HepG2 (cell line): Measurements from ENCODE around the gene CLDN7. TPM values are rescaled to one million over a fixed set of nuclear protein-coding genes. Genes with fewer than 3 reads are reported as not detected.

Experiments
- EEA1 ChIP-seq: sonication (generic); formaldehyde crosslinking; IDR thresholded peaks from 2 replicates; pipeline ENCODE4 v1.5.1; 2020; ENCODE audit warnings: mild to moderate bottlenecking, missing genetic modification reagents, borderline replicate concordance
- GABPA ChIP-seq, 2 experiments: IDR thresholded peaks; 2 replicates each; pipeline ENCODE4 v1.6.1; 2011 to 2016; ENCODE audit warnings: low read depth in 2 of 2, low read length in 1 of 2, missing biosample characterization in 1 of 2, missing genetic modification characterization in 1 of 2
- HNRNPL ChIP-seq: fragments of 200-400 bp; formaldehyde crosslinking; IDR thresholded peaks from 2 replicates; pipeline ENCODE4 v1.6.1; 2017; ENCODE audit warnings: mild to moderate bottlenecking, low read depth, low read length
- MED1 ChIP-seq: sonication (generic); formaldehyde crosslinking; IDR thresholded peaks from 2 replicates; pipeline ENCODE4 v1.4.0; 2020; ENCODE audit warnings: missing genetic modification reagents
- MEIS1 ChIP-seq: sonication (generic); formaldehyde crosslinking; IDR thresholded peaks from 2 replicates; pipeline ENCODE4 v1.9.0; 2021; ENCODE audit warnings: mild to moderate bottlenecking, missing genetic modification reagents, moderate library complexity, borderline replicate concordance
- NR2F1 ChIP-seq, 2 experiments: fragments of 450-650 bp in 1 of 2; formaldehyde crosslinking in 1 of 2; IDR thresholded peaks; 2 replicates each; pipeline versions ENCODE4 v1.5.0 to v1.6.1; 2016 to 2020; ENCODE audit warnings: mild to moderate bottlenecking in 1 of 2, missing compliant biosample characterization in 1 of 2, missing genetic modification reagents in 1 of 2, moderate library complexity in 1 of 2
- STAG1 ChIP-seq: sonication (generic); formaldehyde crosslinking; IDR thresholded peaks from 2 replicates; pipeline ENCODE4 v1.4.0; 2020; ENCODE audit warnings: missing genetic modification reagents
- ZNF230 ChIP-seq: sonication (generic); formaldehyde crosslinking; IDR thresholded peaks from 2 replicates; pipeline ENCODE4 v1.4.0; 2020; ENCODE audit warnings: mild to moderate bottlenecking, missing genetic modification reagents
- ZNF382 ChIP-seq: sonication (generic); formaldehyde crosslinking; IDR thresholded peaks from 2 replicates; pipeline ENCODE4 v1.5.0; 2020; ENCODE audit warnings: missing genetic modification reagents, mild to moderate bottlenecking, borderline replicate concordance
- ZNF503 ChIP-seq: sonication (generic); formaldehyde crosslinking; IDR thresholded peaks from 2 replicates; pipeline ENCODE4 v1.4.0; 2020; ENCODE audit warnings: missing genetic modification reagents
- ZNF513 ChIP-seq: sonication (generic); formaldehyde crosslinking; conservative IDR thresholded peaks from 2 replicates; pipeline ENCODE4 v1.5.0; 2020; ENCODE audit warnings: missing genetic modification reagents
- ZNF782 ChIP-seq: sonication (generic); formaldehyde crosslinking; IDR thresholded peaks from 2 replicates; pipeline ENCODE4 v1.4.0; 2020; ENCODE audit warnings: missing genetic modification reagents, mild to moderate bottlenecking, borderline replicate concordance
- ZSCAN5A ChIP-seq: sonication (generic); formaldehyde crosslinking; IDR thresholded peaks from 2 replicates; pipeline ENCODE4 v1.8.0; 2022; ENCODE audit warnings: mild to moderate bottlenecking, missing genetic modification reagents, borderline replicate concordance
- ZZZ3 ChIP-seq: sonication (generic); formaldehyde crosslinking; IDR thresholded peaks from 2 replicates; pipeline ENCODE4 v1.4.0; 2020; ENCODE audit warnings: missing genetic modification reagents, mild to moderate bottlenecking, borderline replicate concordance
- polyA plus RNA-seq, 8 experiments: library from polyadenylated mRNA; depleted of rRNA in 3 of 8; stranded (reverse) in 7 of 8; unstranded in 1 of 8; fragments of >200 nt; fragmentation: Illumina TruSeq in 4 of 8; extraction: Trizol in 4 of 8; gene quantifications; 2 replicates each; pipeline versions ENCODE4 v1.2.1 to v1.2.3, GENCODE V29; 2011 to 2016; ENCODE audit warnings: low read depth in 4 of 8, missing spikeins in 1 of 8, mixed read lengths in 1 of 8; ENCODE audit not compliant: insufficient read depth in 1 of 8
- total RNA-seq, 5 experiments: library from RNA; depleted of rRNA; stranded (reverse); fragments of >200 nt; fragmentation: Illumina TruSeq; extraction: Trizol; gene quantifications; 2 replicates each; pipeline ENCODE4 v1.2.3, GENCODE V29; 2016; ENCODE audit warnings: low read depth in 1 of 5
- TF ChIP-seq, protein P1 (sequence below): sonication (generic); formaldehyde crosslinking; IDR thresholded peaks from 2 replicates; pipeline ENCODE4 v1.4.0; 2020; ENCODE audit warnings: mild to moderate bottlenecking, missing genetic modification reagents, borderline replicate concordance
- TF ChIP-seq, protein P2 (sequence below): fragments of 450-650 bp; IDR thresholded peaks from 2 replicates; pipeline ENCODE4 v1.6.1; 2016
- TF ChIP-seq, protein P3 (sequence below): sonication (generic); formaldehyde crosslinking; IDR thresholded peaks from 2 replicates; pipeline ENCODE4 v1.8.1; 2023; ENCODE audit warnings: missing genetic modification reagents, mild to moderate bottlenecking, borderline replicate concordance

CLDN7 gene
- total and polyA plus RNA-seq, 2 of the 13 experiments (the other 11 are each of a cell fraction or from before 2014, with no cell fraction given), result not detected

DNA sequence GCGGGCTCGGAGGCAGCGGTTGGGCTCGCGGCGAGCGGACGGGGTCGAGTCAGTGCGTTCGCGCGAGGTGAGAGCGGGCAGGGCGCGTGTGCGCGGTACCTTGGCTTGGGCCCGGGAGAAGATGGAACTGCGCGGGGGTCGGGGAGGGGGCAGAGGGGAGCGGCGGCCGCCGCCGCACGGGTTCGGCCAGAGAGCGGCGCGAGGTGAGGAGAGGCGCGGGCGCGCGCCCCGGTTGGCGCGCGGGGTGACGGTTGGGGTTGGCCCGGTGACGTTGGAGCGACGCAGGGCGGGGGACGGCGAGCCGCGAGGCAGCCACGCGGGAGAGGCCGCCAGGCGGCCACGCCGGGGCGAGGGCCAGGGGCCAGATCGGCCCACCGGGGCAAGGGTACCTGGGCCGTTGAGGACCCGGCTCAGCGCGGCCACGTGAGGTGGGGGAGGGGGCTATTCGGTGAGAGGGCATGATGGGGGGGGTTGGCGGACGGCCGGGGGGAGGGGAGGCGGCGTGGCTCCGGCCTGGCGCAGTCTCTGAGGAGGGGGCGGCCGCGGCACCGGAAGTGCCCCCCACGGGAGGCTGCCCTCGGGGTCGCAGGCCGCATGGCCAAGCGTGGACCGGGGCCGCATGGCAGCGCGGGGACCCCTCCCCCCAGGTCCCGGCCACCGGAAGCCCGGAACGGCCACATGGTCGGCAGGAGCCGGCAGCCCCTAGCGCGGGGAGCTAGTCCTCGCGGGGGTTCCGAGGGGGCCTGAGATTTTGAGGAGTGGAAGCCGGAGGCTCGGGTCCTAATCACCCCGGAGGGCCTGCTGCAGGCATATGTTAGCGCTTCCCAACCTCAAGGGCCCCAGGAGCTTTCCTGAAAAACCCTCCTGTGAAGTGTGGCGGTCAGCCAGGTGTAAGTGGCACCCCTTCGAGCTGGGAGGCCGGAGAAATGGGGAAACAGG is 45.7 kb upstream of the CLDN7 start (continued):
- TF ChIP-seq, protein P1, sequence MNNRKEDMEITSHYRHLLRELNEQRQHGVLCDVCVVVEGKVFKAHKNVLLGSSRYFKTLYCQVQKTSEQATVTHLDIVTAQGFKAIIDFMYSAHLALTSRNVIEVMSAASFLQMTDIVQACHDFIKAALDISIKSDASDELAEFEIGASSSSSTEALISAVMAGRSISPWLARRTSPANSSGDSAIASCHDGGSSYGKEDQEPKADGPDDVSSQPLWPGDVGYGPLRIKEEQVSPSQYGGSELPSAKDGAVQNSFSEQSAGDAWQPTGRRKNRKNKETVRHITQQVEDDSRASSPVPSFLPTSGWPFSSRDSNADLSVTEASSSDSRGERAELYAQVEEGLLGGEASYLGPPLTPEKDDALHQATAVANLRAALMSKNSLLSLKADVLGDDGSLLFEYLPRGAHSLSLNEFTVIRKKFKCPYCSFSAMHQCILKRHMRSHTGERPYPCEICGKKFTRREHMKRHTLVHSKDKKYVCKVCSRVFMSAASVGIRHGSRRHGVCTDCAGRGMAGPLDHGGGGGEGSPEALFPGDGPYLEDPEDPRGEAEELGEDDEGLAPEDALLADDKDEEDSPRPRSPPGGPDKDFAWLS (CRISPR knock-in tag), result 0 out of 2 replicates have a peak, but pooled peaks have one; percentile 55
- TF ChIP-seq EEA1 (peak; percentile 26; the same call in 1 of the 2 replicates), ZNF382 (CRISPR knock-in tag) (no peak), ZZZ3 (CRISPR knock-in tag) (no peak), ZNF513 (no peak), NR2F1 (CRISPR knock-in tag; IDR thresholded peaks at IDR 0.05) (no peak), HNRNPL (0 out of 2 replicates have a peak, but pooled peaks have one; percentile 57), MEIS1 (CRISPR knock-in tag) (no peak), GABPA (IDR thresholded peaks at IDR 0.05; ENCODE audit: low read depth, low read length) (peak; percentile 55), GABPA (CRISPR knock-in tag; IDR thresholded peaks at IDR 0.05; ENCODE audit: low read depth) (no peak; the same call in 1 of the 2 replicates), ZSCAN5A (CRISPR knock-in tag) (no peak), STAG1 (CRISPR knock-in tag) (no peak), ZNF782 (peak; percentile 16; the same call in 1 of the 2 replicates), ZNF503 (CRISPR knock-in tag) (no peak), ZNF230 (CRISPR knock-in tag) (no peak), MED1 (CRISPR knock-in tag) (peak; percentile 16; the same call in 1 of the 2 replicates)
- TF ChIP-seq, protein P2, sequence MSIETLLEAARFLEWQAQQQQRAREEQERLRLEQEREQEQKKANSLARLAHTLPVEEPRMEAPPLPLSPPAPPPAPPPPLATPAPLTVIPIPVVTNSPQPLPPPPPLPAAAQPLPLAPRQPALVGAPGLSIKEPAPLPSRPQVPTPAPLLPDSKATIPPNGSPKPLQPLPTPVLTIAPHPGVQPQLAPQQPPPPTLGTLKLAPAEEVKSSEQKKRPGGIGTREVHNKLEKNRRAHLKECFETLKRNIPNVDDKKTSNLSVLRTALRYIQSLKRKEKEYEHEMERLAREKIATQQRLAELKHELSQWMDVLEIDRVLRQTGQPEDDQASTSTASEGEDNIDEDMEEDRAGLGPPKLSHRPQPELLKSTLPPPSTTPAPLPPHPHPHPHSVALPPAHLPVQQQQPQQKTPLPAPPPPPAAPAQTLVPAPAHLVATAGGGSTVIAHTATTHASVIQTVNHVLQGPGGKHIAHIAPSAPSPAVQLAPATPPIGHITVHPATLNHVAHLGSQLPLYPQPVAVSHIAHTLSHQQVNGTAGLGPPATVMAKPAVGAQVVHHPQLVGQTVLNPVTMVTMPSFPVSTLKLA, result no peak
- TF ChIP-seq, protein P3, sequence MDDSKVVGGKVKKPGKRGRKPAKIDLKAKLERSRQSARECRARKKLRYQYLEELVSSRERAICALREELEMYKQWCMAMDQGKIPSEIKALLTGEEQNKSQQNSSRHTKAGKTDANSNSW, result no peak
